CD4-positive, alpha-beta T cell (primary cell): ENCODE data around the gene P2RX7. TPM values are rescaled to one million over a fixed set of nuclear protein-coding genes. Genes with fewer than 3 reads are reported as not detected.

Experiments used
- ATAC-seq: fragments of 200-7000 bp; cut with Tn5 transposase; one replicate; pipeline ENCODE4 v1.10.0; 2022; ENCODE audit warnings: mild to moderate bottlenecking; ENCODE audit not compliant: poor library complexity
- CTCF ChIA-PET: fragments of 350-600 bp; sonication (Branson Sonifier 250); formaldehyde crosslinking; loops from one replicate; lab custom pipeline; 2021; ENCODE audit warnings: antibody characterized with exemption, inconsistent platforms; lab: Charles Lee
- POLR2A ChIA-PET: fragments of 350-600 bp; sonication (Branson Sonifier 250); formaldehyde crosslinking; loops from one replicate; lab custom pipeline; 2021; ENCODE audit warnings: antibody characterized with exemption, inconsistent platforms; lab: Charles Lee
- DNase-seq, 14 experiments: peaks; one replicate each; pipeline ENCODE4 v3.0.0-alpha.2; 2013 to 2020; ENCODE audit warnings: mixed read lengths in 2 of 14
- H3K27ac ChIP-seq, 2 donors: one replicate each; pipeline versions ENCODE4 v1.5.1 to v1.7.0; 2013; ENCODE audit warnings: low read length in 2 of 2, low read depth in 1 of 2, mild to moderate bottlenecking in 1 of 2
- H3K27me3 ChIP-seq, 2 experiments: 1 replicate in 1 of 2; 2 replicates in 1 of 2; pipeline versions ENCODE4 v1.6.1 to v1.7.0; 2013; ENCODE audit warnings: low read length in 2 of 2, control low read depth in 1 of 2, mild to moderate bottlenecking in 1 of 2, moderate library complexity in 1 of 2; ENCODE audit not compliant: insufficient read depth in 2 of 2, control insufficient read depth in 1 of 2
- H3K36me3 ChIP-seq: one replicate; pipeline ENCODE4 v1.6.1; 2013; ENCODE audit warnings: low read length, control low read depth; ENCODE audit not compliant: insufficient read depth
- H3K4me1 ChIP-seq: one replicate; pipeline ENCODE4 v1.6.1; 2013; ENCODE audit warnings: low read length, control low read depth; ENCODE audit not compliant: insufficient read depth
- H3K4me3 ChIP-seq: one replicate; pipeline ENCODE4 v1.5.1; 2013; ENCODE audit warnings: mild to moderate bottlenecking, low read length, moderate library complexity
- H3K9me3 ChIP-seq, 2 experiments: 1 replicate in 1 of 2; 2 replicates in 1 of 2; pipeline versions ENCODE4 v1.6.1 to v1.7.0; 2013; ENCODE audit warnings: low read length in 2 of 2, mild to moderate bottlenecking in 2 of 2, control low read depth in 1 of 2, moderate library complexity in 1 of 2; ENCODE audit not compliant: control insufficient read depth in 1 of 2, insufficient read depth in 1 of 2
- H3K27ac Mint-ChIP-seq: one replicate; pipeline ENCODE4 v1.8.0; 2020; ENCODE audit warnings: mixed read lengths
- H3K27me3 Mint-ChIP-seq: one replicate; pipeline ENCODE4 v1.8.0; 2021; ENCODE audit warnings: mixed read lengths
- H3K36me3 Mint-ChIP-seq: one replicate; pipeline ENCODE4 v1.8.0; 2021; ENCODE audit warnings: low read depth, mixed read lengths
- H3K4me1 Mint-ChIP-seq: one replicate; pipeline ENCODE4 v1.8.0; 2021; ENCODE audit warnings: low read depth, mixed read lengths
- H3K4me3 Mint-ChIP-seq: one replicate; pipeline ENCODE4 v1.8.0; 2020; ENCODE audit warnings: mild to moderate bottlenecking, mixed read lengths
- H3K9me3 Mint-ChIP-seq: one replicate; pipeline ENCODE4 v1.8.0; 2020; ENCODE audit warnings: mixed read lengths
- CTCF ChIP-seq: fragments of 200-600 bp; IDR thresholded peaks from one replicate; pipeline ENCODE4 v1.8.0; 2022; ENCODE audit warnings: antibody characterized with exemption, mild to moderate bottlenecking
- intact Hi-C, 2 experiments: fragments of 100-400 bp; cut with DNase I in 1 of 2; cut with micrococcal nuclease in 1 of 2; formaldehyde crosslinking; loops; one replicate each; pipeline versions ENCODE4 v1.15.1 to v1.9.0; 2023 to 2025; cut with DNase I, micrococcal nuclease
- total RNA-seq, 174 experiments: library from RNA in 2 of 174; stranded (reverse) in 2 of 174; gene quantifications; one replicate each; pipeline ENCODE4 v1.2.3 and lab custom pipeline; 2021 to 2026

P2RX7 gene
- total RNA-seq, 2 experiments from 2014 or later = 4.6 to 4.8 TPM

- Mint-ChIP-seq H3K9me3 (no peaks in the 10 kb centered on the region), H3K4me1 (peaks cover 54% of the 10 kb centered on the region), H3K4me3 (peak overlapping the region; percentile 76), H3K27me3 (no peaks in the 10 kb centered on the region), H3K36me3 (no peaks in the 10 kb centered on the region), H3K27ac (no peak overlapping the region)
- ATAC-seq (peak; percentile 72), DNase-seq (peak; percentile 60 to 87 (median 72))
- Histone ChIP-seq H3K27ac (no peak overlapping the region), H3K36me3 (no peaks in the 10 kb centered on the region), H3K4me1 (peaks cover 36% of the 10 kb centered on the region), H3K9me3 (peaks cover 0 to 6% of the 10 kb centered on the region in 2 experiments), H3K4me3 (peak overlapping the region; percentile 42), H3K27me3 (peaks cover 0 to 3% of the 10 kb centered on the region in 2 experiments)
- intact Hi-C loops = loop anchor here (1.0 to 10.0 kb wide), 4 partner anchors 35 to 153 kb away; partner anchors contain the start of gene C12orf43 (in 2 of the 2)
- ChIA-PET CTCF (interaction anchor here (0.7 to 2.1 kb wide), 11 partner anchors 17 to 515 kb away, joined by 3 to 32 read pairs (median 3); partner anchors contain the start of genes C12orf43 and POP5), POLR2A (interaction anchor here (0.7 kb wide), 1 partner anchor 82 kb away, joined by 4 read pairs; no protein-coding TSS in a partner anchor)
- TF ChIP-seq CTCF = peak; percentile 89
Measured at GRCh38 chr12:121095544-121096198, 37.0 kb upstream of the P2RX7 start.

GRCh38 chr12:121096199-121096798 is 36.4 kb upstream of the P2RX7 start:
- Mint-ChIP-seq H3K27me3 (no peaks in the 10 kb centered on the region), H3K36me3 (no peaks in the 10 kb centered on the region), H3K4me1 (peaks cover 47% of the 10 kb centered on the region), H3K4me3 (peak overlapping the region; percentile 76), H3K9me3 (no peaks in the 10 kb centered on the region), H3K27ac (no peak overlapping the region)
- Histone ChIP-seq H3K9me3 (peaks cover 0 to 6% of the 10 kb centered on the region in 2 experiments), H3K4me1 (peaks cover 36% of the 10 kb centered on the region), H3K4me3 (peak overlapping the region; percentile 42), H3K27me3 (peaks cover 0 to 3% of the 10 kb centered on the region in 2 experiments), H3K36me3 (no peaks in the 10 kb centered on the region), H3K27ac (no peak overlapping the region)
- no peak for ATAC-seq
- CTCF ChIA-PET = interaction anchor here (0.7 to 2.1 kb wide), 11 partner anchors 17 to 515 kb away, joined by 3 to 32 read pairs (median 3); partner anchors contain the start of genes C12orf43 and POP5
- peak; percentile 51 for TF ChIP-seq CTCF
- intact Hi-C loops = loop anchor here (1.0 to 10.0 kb wide), 4 partner anchors 36 to 154 kb away; partner anchors contain the start of gene C12orf43 (in 2 of the 2)
- POLR2A ChIA-PET = interaction anchor here (0.6 to 0.7 kb wide), 2 partner anchors 82 to 447 kb away, joined by 4 read pairs; no protein-coding TSS in a partner anchor
- no peak for DNase-seq

- H3K4me1 ChIP-seq = peaks cover 13% of the 10 kb centered on the region
- Mint-ChIP-seq H3K27me3 (no peaks in the 10 kb centered on the region), H3K4me3 (no peak overlapping the region), H3K27ac (no peak overlapping the region), H3K9me3 (no peaks in the 10 kb centered on the region), H3K4me1 (peaks cover 18% of the 10 kb centered on the region), H3K36me3 (no peaks in the 10 kb centered on the region)
- TF ChIP-seq CTCF = no peak
- no peak overlapping the region for H3K27ac ChIP-seq
- DNase-seq (no peak), ATAC-seq (no peak)
- intact Hi-C loops = loop anchor here (5.0 to 10.0 kb wide), 4 partner anchors 82 to 335 kb away; partner anchors contain the start of gene C12orf43 (in 2 of the 2)
- peaks cover 0 to 3% of the 10 kb centered on the region in 2 experiments for H3K27me3 ChIP-seq
- H3K9me3 ChIP-seq = peaks cover 0 to 8% of the 10 kb centered on the region in 2 experiments
- CTCF ChIA-PET = interaction anchor here (1.7 kb wide), 1 partner anchor 516 kb away, joined by 3 read pairs; no protein-coding TSS in a partner anchor
- POLR2A ChIA-PET = no interaction called here
- H3K36me3 ChIP-seq = no peaks in the 10 kb centered on the region
- no peak overlapping the region for H3K4me3 ChIP-seq
Measured at GRCh38 chr12:121099779-121100178, 32.9 kb upstream of the P2RX7 start.
